ENCODE results near the gene ARHGEF28.

DNA sequence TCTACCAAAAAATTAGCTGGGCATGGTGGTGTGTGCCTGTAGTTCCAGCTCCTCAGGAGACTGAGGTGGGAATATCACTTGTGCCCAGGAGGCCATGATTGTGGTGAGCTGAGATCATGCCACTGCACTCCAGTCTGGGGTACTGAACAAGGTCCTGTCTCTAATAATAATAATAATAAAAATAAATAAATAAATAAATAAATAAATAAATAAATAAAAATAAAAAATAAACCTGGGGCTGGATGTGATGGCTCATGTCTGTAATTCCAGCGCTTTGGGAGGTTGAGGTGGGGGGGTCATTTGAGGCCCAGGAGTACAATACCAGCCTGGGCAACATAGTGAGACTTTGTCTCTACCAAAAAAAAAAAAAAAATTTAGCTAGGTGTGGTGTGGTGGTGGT, 113.7 kb downstream of the ARHGEF28 start:
- TF ChIP-seq EZH2phosphoT487 (IDR thresholded peaks at IDR 0.05) (no peak), EZH2 (IDR thresholded peaks at IDR 0.05) (no peak)
- TF ChIP-seq, protein P1, sequence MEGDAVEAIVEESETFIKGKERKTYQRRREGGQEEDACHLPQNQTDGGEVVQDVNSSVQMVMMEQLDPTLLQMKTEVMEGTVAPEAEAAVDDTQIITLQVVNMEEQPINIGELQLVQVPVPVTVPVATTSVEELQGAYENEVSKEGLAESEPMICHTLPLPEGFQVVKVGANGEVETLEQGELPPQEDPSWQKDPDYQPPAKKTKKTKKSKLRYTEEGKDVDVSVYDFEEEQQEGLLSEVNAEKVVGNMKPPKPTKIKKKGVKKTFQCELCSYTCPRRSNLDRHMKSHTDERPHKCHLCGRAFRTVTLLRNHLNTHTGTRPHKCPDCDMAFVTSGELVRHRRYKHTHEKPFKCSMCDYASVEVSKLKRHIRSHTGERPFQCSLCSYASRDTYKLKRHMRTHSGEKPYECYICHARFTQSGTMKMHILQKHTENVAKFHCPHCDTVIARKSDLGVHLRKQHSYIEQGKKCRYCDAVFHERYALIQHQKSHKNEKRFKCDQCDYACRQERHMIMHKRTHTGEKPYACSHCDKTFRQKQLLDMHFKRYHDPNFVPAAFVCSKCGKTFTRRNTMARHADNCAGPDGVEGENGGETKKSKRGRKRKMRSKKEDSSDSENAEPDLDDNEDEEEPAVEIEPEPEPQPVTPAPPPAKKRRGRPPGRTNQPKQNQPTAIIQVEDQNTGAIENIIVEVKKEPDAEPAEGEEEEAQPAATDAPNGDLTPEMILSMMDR (IDR thresholded peaks at IDR 0.05), result no peak
